GM12878 (cell line): ENCODE measurements around the gene ENPP4. TPM values are rescaled to one million over a fixed set of nuclear protein-coding genes. Genes with fewer than 3 reads are reported as not detected.

Experiments
- ATAC-seq: fragments of 200-7000 bp; cut with Tn5 transposase; 3 replicates; pipeline ENCODE4 v1.9.1; 2020; ENCODE audit warnings: mild to moderate bottlenecking, moderate library complexity
- BruUV-seq: library from RNA; stranded (reverse); fragments of 400-500 nt; replicated peaks from 2 replicates; lab custom pipeline; 2021; lab: Mats Ljungman, UMichigan
- CTCF ChIA-PET: fragments of 300-600 bp; sonication (Branson Sonifier 250); formaldehyde crosslinking; extraction: SDS; loops from one replicate; lab custom pipeline; 2021; ENCODE audit warnings: inconsistent platforms; lab: Yijun Ruan, JAX
- POLR2A ChIA-PET: fragments of 350-600 bp; formaldehyde crosslinking; extraction: SDS; loops from one replicate; lab custom pipeline; 2021; ENCODE audit warnings: inconsistent platforms; lab: Charles Lee
- RAD21 ChIA-PET: fragments of 300-600 bp; sonication (Branson Sonifier 250); formaldehyde crosslinking; loops from one replicate; lab custom pipeline; 2023; ENCODE audit warnings: antibody characterized with exemption; ENCODE audit not compliant: unreplicated experiment; lab: Charles Lee
- SMC1A ChIA-PET: fragments of 300-600 bp; sonication (Branson Sonifier 250); formaldehyde crosslinking; loops from one replicate; lab custom pipeline; 2023; ENCODE audit not compliant: unreplicated experiment, uncharacterized antibody; lab: Charles Lee
- DNase-seq: peaks from one replicate; pipeline ENCODE4 v3.0.0-alpha.2; 2011; ENCODE audit warnings: low read depth, low spot score
- FAIRE-seq: peaks from 3 replicates; lab custom pipeline; 2011; peaks lifted over from hg19 to GRCh38; lab: Jason Lieb, UNC
- H2AFZ ChIP-seq: 2 replicates; pipeline ENCODE4 v1.6.0; 2011; ENCODE audit warnings: low read depth, low read length, control low read depth; ENCODE audit not compliant: control insufficient read depth
- H3K27ac ChIP-seq: 2 replicates; pipeline ENCODE4 v1.5.1; 2011; ENCODE audit warnings: control low read depth; ENCODE audit not compliant: control insufficient read depth, insufficient read depth
- H3K27me3 ChIP-seq, 2 experiments: replicated peaks in 1 of 2; 2 replicates each; pipeline versions ENCODE4 v1.6.0 to v1.6.1; 2011; ENCODE audit warnings: low read length in 1 of 2; ENCODE audit not compliant: control insufficient read depth in 2 of 2, insufficient read depth in 2 of 2
- H3K36me3 ChIP-seq, 2 experiments: 2 replicates each; pipeline ENCODE4 v1.5.1; 2011; ENCODE audit warnings: low read length in 1 of 2; ENCODE audit not compliant: control insufficient read depth in 2 of 2, insufficient read depth in 2 of 2
- H3K4me1 ChIP-seq: 2 replicates; pipeline ENCODE4 v1.6.1; 2011; ENCODE audit warnings: mild to moderate bottlenecking, low read length, moderate library complexity, mixed read lengths; ENCODE audit not compliant: control insufficient read depth, insufficient read depth
- H3K4me2 ChIP-seq: 2 replicates; pipeline ENCODE4 v1.6.0; 2011; ENCODE audit warnings: control low read depth; ENCODE audit not compliant: control insufficient read depth, insufficient read depth
- H3K4me3 ChIP-seq: fragments of 200-600 bp; sonication (generic); 2 replicates; pipeline ENCODE4 v1.5.1; 2016
- H3K79me2 ChIP-seq: 2 replicates; pipeline ENCODE4 v1.6.0; 2011; ENCODE audit warnings: low read length; ENCODE audit not compliant: control insufficient read depth, insufficient read depth
- H3K9ac ChIP-seq: 2 replicates; pipeline ENCODE4 v1.8.0; 2011; ENCODE audit warnings: low read length, control low read depth, mixed read lengths; ENCODE audit not compliant: control insufficient read depth, insufficient read depth
- H3K9me3 ChIP-seq: replicated peaks from 3 replicates; pipeline ENCODE4 v1.5.1; 2011; ENCODE audit warnings: mild to moderate bottlenecking, low read length; ENCODE audit not compliant: control insufficient read depth, insufficient read depth
- H4K20me1 ChIP-seq: 2 replicates; pipeline ENCODE4 v1.6.0; 2011; ENCODE audit not compliant: control insufficient read depth, insufficient read depth
- ASH2L ChIP-seq: fragments of 300-600, 200-600 bp; sonication (generic); IDR thresholded peaks from 2 replicates; pipeline ENCODE4 v1.6.1; 2017; ENCODE audit warnings: low read depth, mild to moderate bottlenecking, borderline replicate concordance
- BHLHE40 ChIP-seq, 2 experiments: fragments of 450-650 bp in 1 of 2; IDR thresholded peaks; 2 replicates each; pipeline ENCODE4 v1.6.1; 2011 to 2017; ENCODE audit warnings: low read depth in 2 of 2, borderline replicate concordance in 1 of 2, improper control_type of control experiment in 1 of 2, low read length in 1 of 2, mild to moderate bottlenecking in 1 of 2
- EP300 ChIP-seq, 2 experiments: fragments of 150-350 bp in 1 of 2; IDR thresholded peaks; 2 replicates each; pipeline ENCODE4 v1.6.1; 2011 to 2012; ENCODE audit warnings: low read depth in 2 of 2, low read length in 2 of 2, borderline replicate concordance in 1 of 2, improper control_type of control experiment in 1 of 2, inconsistent platforms in 1 of 2; ENCODE audit not compliant: control insufficient read depth in 1 of 2
- IKZF2 ChIP-seq, 2 experiments: fragments of 450-650 bp; IDR thresholded peaks; 2 replicates each; pipeline ENCODE4 v1.6.1; 2017; ENCODE audit warnings: mild to moderate bottlenecking in 2 of 2, moderate library complexity in 2 of 2
- JUNB ChIP-seq: IDR thresholded peaks from 2 replicates; pipeline ENCODE4 v1.6.1; 2016; ENCODE audit warnings: antibody characterized with exemption, mild to moderate bottlenecking
- JUND ChIP-seq: IDR thresholded peaks from 2 replicates; pipeline ENCODE4 v1.6.1; 2012; ENCODE audit warnings: low read depth, mild to moderate bottlenecking, low read length, improper control_type of control experiment, moderate library complexity
- KLF5 ChIP-seq: fragments of 450-650 bp; IDR thresholded peaks from 2 replicates; pipeline ENCODE4 v1.6.1; 2014; ENCODE audit warnings: mild to moderate bottlenecking; ENCODE audit not compliant: partially characterized antibody
- MLLT1 ChIP-seq: fragments of 450-650 bp; IDR thresholded peaks from 2 replicates; pipeline ENCODE4 v1.6.1; 2016; ENCODE audit warnings: mild to moderate bottlenecking
- MYC ChIP-seq: IDR thresholded peaks from 2 replicates; pipeline ENCODE4 v1.6.1; 2011; ENCODE audit warnings: mild to moderate bottlenecking, low read length, moderate library complexity, inconsistent platforms; ENCODE audit not compliant: insufficient read depth, insufficient replicate concordance, insufficient read length, severe bottlenecking
- NR2C2 ChIP-seq: IDR thresholded peaks from 2 replicates; pipeline ENCODE4 v1.6.1; 2011; ENCODE audit warnings: borderline replicate concordance, low read depth; ENCODE audit not compliant: control insufficient read depth, insufficient read length
- RAD51 ChIP-seq: fragments of 450-650 bp; IDR thresholded peaks from 2 replicates; pipeline ENCODE4 v1.6.1; 2016; ENCODE audit warnings: moderate library complexity, mild to moderate bottlenecking, inconsistent platforms
- SIN3A ChIP-seq: IDR thresholded peaks from 2 replicates; pipeline ENCODE4 v1.6.1; 2012; ENCODE audit warnings: low read depth, low read length, improper control_type of control experiment
- SMC3 ChIP-seq: IDR thresholded peaks from 2 replicates; pipeline ENCODE4 v1.6.1; 2011; ENCODE audit warnings: low read length, improper control_type of control experiment, borderline replicate concordance
- TARDBP ChIP-seq: IDR thresholded peaks from 2 replicates; pipeline ENCODE4 v1.6.1; 2016; ENCODE audit warnings: borderline replicate concordance
- USF2 ChIP-seq: IDR thresholded peaks from 2 replicates; pipeline ENCODE4 v1.6.1; 2011; ENCODE audit warnings: low read depth, low read length, improper control_type of control experiment, borderline replicate concordance
- WRNIP1 ChIP-seq: IDR thresholded peaks from 2 replicates; pipeline ENCODE4 v1.6.1; 2011; ENCODE audit warnings: low read depth, low read length, improper control_type of control experiment, borderline replicate concordance
- WGBS: methylation state at CpG from one replicate; pipeline ENCODE4 v1.1.6; 2016; ENCODE audit warnings: low lambda C conversion rate; ENCODE audit not compliant: insufficient replicate concordance, insufficient coverage; ENCODE audit errors: missing lambda C conversion rate; 5-methylcytosine and 5-hydroxymethylcytosine counted together
- in situ Hi-C: fragments of 300-500 bp; cut with MboI; formaldehyde crosslinking; loops from 9 replicates; pipeline ENCODE4 v1.14.3; 2018; ENCODE audit warnings: mixed read lengths
- intact Hi-C: fragments of 100-400 bp; cut with micrococcal nuclease; formaldehyde crosslinking; loops from one replicate; pipeline ENCODE4 v1.14.2; 2022; ENCODE audit not compliant: unreplicated experiment
- polyA plus RNA-seq, 11 experiments: library from polyadenylated mRNA; depleted of rRNA in 4 of 11; unstranded in 6 of 11; stranded (reverse) in 5 of 11; fragments of >200 nt; fragmentation: Nextera tagmentation in 4 of 11; fragmentation: Illumina TruSeq in 1 of 11; extraction: Ambion mirVana in 4 of 11; extraction: Trizol in 1 of 11; gene quantifications; 1 replicate in 1 of 11; 2 replicates in 10 of 11; pipeline versions ENCODE4 v1.2.1 to v1.2.3, GENCODE V29; 2011 to 2016; ENCODE audit warnings: inconsistent platforms in 2 of 11, missing spikeins in 2 of 11, low read depth in 1 of 11
- total RNA-seq, 4 experiments: library from RNA; depleted of rRNA in 3 of 4; stranded (reverse); fragments of >200 nt in 3 of 4; fragmentation: Illumina TruSeq in 1 of 4; extraction: Trizol in 1 of 4; gene quantifications; 2 replicates each; pipeline versions ENCODE4 v1.2.1 to v1.2.3, GENCODE V29; 2013 to 2021

ENPP4 gene
- total and polyA plus RNA-seq, 10 of the 15 experiments (the other 5 are each of a cell fraction or from before 2014, with no cell fraction given): 3.3 to 9.7 (median 5.3) TPM

- ATAC-seq: no peak
- no TSS peak for BruUV-seq
- Histone ChIP-seq H4K20me1 (no peaks in the 10 kb centered on the region), H3K9ac (no peak overlapping the region), H3K79me2 (no peaks in the 10 kb centered on the region), H2AFZ (no peak overlapping the region), H3K4me3 (no peak overlapping the region), H3K4me2 (no peak overlapping the region), H3K9me3 (no peaks in the 10 kb centered on the region; the same call in 2 of the 3 replicates), H3K27ac (no peak overlapping the region), H3K27me3 (no peaks in the 10 kb centered on the region), H3K4me1 (no peaks in the 10 kb centered on the region), H3K36me3 (no peaks in the 10 kb centered on the region)
- ChIA-PET SMC1A (interaction anchor here (1.2 kb wide), 1 partner anchor 11 kb away, joined by 6 read pairs; the partner anchor contains the start of gene ENPP4), POLR2A (no interaction called here), RAD21 (interaction anchor here (1.4 kb wide), 1 partner anchor 20 kb away, joined by 3 read pairs; no protein-coding TSS in a partner anchor), CTCF (interaction anchor here (1.4 kb wide), 1 partner anchor 14 kb away, joined by 5 read pairs; no protein-coding TSS in a partner anchor)
- WGBS: 100% methylated on average over 1 of the region's 1 CpG
- TF ChIP-seq MYC: no peak
- no peak for DNase-seq
- in situ Hi-C loops: no loop called here
- intact Hi-C loops: no loop called here
- FAIRE-seq: no peak
Measured at GRCh38 chr6:46118157-46118556, 11.6 kb upstream of the ENPP4 start.

- ChIA-PET POLR2A (no interaction called here), RAD21 (no interaction called here), SMC1A (interaction anchor here (1.0 kb wide), 1 partner anchor 20 kb away, joined by 4 read pairs; no protein-coding TSS in a partner anchor), CTCF (no interaction called here)
- intact Hi-C loops (no loop called here), in situ Hi-C loops (no loop called here)
- H3K4me1 ChIP-seq: no peaks in the 10 kb centered on the region
- no peak overlapping the region for H3K27ac ChIP-seq
- H3K79me2 ChIP-seq: no peaks in the 10 kb centered on the region
- 62% methylated on average over 3 of the region's 3 CpGs for WGBS
- no peaks in the 10 kb centered on the region for H3K27me3 ChIP-seq
- H3K9ac ChIP-seq: no peak overlapping the region
- no peak for DNase-seq
- ATAC-seq: no peak
- no peak overlapping the region for H3K4me2 ChIP-seq
- FAIRE-seq: no peak
- BruUV-seq: no TSS peak
- no peaks in the 10 kb centered on the region for H3K36me3 ChIP-seq
- H3K4me3 ChIP-seq: no peak overlapping the region
- H4K20me1 ChIP-seq: no peaks in the 10 kb centered on the region
- no peak overlapping the region for H2AFZ ChIP-seq
- no peaks in the 10 kb centered on the region; the same call in 2 of the 3 replicates for H3K9me3 ChIP-seq
- TF ChIP-seq WRNIP1 (no peak), BHLHE40 (IDR thresholded peaks at IDR 0.05; ENCODE audit: borderline replicate concordance in 1 of 2, low read depth in 2 of 2, low read length in 1 of 2) (no peak), RAD51 (no peak), KLF5 (no peak), NR2C2 (no peak), ASH2L (no peak), MLLT1 (no peak), IKZF2 (IDR thresholded peaks at IDR 0.05) (no peak), SMC3 (no peak), JUNB (no peak), USF2 (no peak), JUND (no peak), EP300 (IDR thresholded peaks at IDR 0.05; ENCODE audit: borderline replicate concordance in 1 of 2, control insufficient read depth in 1 of 2, low read depth in 2 of 2, low read length in 2 of 2) (no peak), TARDBP (no peak), SIN3A (no peak)
Measured at GRCh38 chr6:46118836-46119235, 11.0 kb upstream of the ENPP4 start.
